HG02970 (cell line): ENCODE measurements around the gene USP31.
"Not testable (repeated sequence)": the region's sequence is repeated elsewhere in the genome, so short reads cannot be mapped to it uniquely, and the experiment has no call there.

Experiments used
- ATAC-seq: cut with Tn5 transposase; IDR thresholded peaks from one replicate; pipeline ENCODE4 v1.9.1; 2021; ENCODE audit warnings: mild to moderate bottlenecking, moderate library complexity, moderate number of reproducible peaks; ENCODE audit not compliant: unreplicated experiment, low FRiP score

Gene USP31

DNA sequence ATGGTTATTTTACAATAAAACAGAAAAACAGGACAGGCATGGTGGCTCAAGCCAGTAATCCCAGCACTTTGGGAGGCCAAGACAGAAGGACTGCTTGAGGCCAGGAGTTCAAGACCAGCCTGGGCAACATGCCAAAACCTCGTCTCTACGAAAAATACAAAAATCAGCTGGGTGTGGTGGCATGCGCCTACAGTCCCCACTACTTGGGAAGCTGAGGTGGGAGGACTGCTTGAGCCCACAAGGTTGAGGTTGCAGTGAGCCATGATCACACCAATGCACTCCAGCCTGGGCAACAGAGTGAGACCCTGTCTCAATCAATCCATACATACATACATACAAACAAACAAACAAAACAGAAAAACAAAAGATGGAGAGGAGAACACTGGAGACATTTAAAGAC is 45.6 kb downstream of the USP31 start:
- ATAC-seq, result no peak

DNA sequence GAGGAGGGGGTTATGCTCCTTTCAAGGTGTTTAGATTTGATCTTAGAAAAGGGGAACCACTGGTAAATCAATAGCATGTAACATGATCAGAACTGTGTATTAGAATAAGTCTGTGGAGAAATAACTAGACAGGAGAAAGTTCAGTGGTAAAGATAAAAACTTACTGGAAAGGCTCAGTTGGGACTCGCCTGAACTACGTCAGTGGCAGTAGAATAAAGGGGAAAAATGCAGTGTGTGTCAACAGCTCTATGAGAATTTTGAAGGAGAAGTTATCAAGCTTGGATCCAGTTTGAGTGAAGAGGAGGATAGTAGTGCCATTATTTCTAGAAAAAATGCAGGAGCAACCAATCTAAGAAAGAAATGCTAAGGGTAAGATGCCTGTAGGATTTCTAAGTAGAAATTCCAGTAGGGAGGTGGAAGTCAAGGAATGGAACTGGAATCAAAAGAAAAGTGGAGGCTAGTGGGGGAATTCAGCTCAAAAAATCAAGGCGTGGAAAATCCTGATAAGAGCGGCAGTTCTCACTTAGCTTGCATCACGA is 48.2 kb downstream of the USP31 start:
- no peak for ATAC-seq

DNA sequence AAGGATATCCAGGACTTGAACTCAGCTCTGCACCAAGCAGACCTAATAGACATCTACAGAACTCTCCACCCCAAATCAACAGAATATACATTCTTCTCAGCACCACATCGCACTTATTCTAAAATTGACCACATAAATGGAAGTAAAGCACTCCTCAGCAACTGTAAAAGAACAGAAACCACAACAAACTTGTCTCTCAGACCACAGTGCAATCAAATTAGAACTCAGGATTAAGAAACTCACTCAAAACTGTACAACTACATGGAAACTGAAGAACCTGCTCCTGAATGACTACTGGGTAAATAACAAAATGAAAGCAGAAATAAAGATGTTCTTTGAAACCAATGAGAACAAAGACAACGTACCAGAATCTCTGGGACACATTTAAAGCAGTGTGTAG is 52.8 kb downstream of the USP31 start:
- ATAC-seq, result not testable (repeated sequence)

DNA sequence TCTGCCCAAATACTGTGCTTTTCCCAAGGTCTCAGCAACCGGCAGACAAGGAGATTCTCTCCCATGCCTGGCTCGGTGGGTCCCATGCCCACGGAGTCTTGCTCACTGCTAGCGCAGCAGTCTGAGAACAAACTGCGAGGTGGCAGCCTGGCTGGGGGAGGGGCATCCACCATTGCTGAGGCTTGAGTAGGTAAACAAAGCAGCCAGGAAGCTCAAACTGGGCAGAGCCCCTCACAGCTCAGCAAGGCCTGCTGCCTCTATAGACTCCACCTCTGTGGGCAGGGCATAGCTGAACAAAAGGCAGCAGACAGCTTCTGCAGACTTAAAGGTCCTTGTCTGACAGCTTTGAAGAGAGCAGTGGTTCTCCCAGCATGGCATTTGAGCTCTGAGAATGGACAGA is 55.1 kb downstream of the USP31 start:
- not testable (repeated sequence) for ATAC-seq

DNA sequence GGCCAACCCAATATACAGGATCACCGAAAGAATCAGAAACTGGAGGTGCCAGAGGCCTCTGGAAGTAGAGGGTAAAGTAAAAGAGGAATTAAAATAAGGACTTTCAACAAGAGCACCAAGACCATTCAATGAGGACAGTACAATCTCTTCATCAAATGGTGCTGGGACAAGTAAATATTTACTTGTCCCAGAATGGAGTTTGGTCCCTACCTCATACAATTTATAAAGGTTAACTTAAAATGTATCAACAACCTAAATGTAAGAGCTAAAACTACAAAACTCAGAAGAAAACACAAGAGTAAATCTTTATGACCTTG is 56.5 kb downstream of the USP31 start:
- no peak for ATAC-seq

DNA sequence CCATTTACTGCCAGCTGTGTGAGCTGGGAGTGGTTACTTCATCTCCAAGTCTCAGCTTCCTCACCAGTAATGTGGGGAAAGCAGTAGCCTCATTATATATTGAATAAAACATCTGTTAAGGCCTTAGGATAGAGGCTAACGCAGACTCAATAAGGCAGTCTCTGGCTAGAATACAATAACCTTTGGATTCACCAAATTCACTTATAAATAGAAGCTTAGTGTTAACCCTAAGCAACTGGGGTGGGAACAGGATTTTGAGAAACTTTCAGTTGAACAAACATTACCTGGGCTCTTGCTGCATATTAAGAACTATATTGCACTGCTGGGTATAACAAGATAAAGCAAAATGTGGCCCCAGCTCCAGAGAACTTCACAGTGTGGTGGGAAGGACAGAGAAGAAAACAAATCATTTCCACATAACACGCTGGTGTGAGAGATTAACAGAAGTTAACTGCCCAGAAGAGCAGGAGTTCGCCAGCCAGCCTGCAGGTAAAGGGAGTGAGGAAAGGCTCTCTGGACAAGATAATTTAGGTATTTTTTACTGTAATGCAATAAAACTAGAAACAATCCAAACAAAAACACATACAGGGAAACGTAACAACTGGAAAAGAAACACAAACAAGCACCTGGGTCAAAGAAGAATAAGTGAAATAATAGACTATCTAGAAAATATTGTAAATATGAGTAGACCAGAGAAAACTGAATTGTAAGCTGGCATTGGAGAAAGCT is 57.0 kb downstream of the USP31 start:
- ATAC-seq, result no peak

DNA sequence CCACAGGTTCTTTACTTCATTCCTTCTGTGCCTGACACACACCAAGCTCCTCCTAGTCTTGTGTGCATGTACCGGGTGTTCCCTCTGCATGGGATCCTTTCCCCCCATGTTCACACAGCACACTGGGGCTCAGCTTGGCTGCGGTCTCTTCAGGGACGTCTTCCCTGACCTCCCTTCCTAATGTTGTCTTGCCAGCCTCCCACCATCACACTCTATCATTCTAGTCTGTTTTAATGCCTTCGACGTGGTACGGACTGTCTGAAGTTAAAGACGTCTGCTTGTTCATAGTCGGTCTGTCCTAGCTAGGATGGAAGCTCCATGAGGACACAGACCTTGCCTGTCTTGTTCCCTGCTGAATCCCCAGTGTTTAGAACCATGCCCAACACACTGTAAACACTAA is 60.1 kb downstream of the USP31 start:
- no peak for ATAC-seq

DNA sequence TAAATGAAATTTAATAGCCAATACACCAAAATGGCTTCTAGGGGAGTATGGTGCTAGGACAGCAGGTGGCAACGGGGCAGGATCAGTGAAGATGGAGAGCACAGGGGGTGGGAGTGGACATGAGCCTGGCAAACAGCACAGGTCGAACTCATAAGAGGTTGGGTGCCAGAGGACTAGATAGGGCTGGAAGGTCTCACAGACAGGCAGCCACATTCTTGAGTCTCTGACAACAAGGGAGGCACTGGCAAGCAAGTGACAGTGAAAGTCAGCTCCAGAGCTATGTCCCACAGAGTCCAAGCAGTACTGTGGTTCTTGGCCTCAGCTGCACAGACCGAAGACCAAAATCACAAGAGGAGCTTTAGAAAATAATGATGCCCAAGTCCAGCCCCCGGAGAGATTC is 61.2 kb downstream of the USP31 start:
- ATAC-seq, result no peak

DNA sequence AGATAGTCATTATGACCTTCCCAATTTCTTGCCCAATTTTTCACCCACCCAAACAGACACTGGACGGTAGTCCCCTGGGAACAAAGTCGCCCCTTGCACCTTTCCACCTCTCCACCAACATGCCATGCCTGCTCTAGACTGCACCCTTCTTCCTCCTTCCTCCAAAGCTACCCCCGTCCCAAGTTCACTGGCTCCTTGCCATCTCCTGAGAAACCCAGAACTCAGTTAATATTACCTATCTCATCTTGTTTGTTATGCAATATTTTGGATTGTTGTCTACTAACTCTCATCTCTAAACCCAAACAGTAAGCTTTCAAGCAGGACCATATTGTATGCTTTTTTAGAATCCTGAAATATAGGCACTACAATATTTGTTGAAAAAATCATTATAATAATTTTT is 63.3 kb downstream of the USP31 start:
- ATAC-seq, result no peak

DNA sequence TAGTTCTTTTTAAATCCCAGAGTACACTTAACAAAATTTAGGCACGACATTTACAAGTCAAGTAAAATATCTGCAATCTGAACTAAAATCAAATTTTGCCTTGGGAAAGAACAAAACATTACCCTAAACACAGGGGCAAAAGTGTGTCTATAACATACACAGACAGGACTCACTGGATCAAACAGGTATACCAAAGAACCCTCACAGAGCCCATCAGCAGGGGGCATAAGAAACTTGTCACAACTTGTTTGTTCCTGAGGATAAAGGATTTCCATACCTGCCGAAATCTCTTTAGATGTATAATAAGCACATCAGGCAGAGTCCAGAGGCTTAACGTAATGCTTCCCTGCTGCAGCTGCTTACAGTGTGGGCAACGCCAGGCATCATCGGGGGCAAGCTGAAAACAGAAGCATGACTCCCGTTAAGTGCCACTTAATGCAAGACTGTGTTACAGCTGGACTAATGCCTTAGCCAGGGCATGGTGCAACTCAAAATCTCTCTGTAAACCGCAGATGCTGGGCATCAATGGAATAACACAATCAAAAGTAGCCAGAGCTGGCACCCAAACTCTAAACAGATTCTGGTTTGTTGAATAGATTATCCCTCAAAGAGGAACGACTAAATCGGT is 67.0 kb downstream of the USP31 start:
- no peak for ATAC-seq

DNA sequence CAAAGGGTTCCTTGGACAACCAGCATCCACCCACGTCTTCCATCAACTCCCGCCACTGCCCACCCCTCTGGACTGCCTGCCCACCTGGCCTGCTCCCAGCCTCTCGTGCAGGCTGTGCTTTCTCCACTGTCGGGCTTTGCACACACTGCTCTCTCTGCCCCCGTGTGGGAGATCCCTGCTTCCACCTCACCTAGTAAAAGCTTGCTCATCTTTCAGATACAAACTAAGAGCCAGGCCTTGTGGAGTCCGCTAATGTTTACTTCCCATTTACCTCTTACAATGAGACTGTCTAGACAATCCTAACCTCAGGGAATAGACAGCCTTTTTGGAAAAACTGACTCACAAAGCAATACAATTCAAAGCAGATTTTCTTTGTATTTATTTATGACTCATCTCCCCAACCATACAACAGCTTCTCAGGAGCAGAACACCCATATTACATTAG is 67.6 kb downstream of the USP31 start:
- ATAC-seq, result no peak

DNA sequence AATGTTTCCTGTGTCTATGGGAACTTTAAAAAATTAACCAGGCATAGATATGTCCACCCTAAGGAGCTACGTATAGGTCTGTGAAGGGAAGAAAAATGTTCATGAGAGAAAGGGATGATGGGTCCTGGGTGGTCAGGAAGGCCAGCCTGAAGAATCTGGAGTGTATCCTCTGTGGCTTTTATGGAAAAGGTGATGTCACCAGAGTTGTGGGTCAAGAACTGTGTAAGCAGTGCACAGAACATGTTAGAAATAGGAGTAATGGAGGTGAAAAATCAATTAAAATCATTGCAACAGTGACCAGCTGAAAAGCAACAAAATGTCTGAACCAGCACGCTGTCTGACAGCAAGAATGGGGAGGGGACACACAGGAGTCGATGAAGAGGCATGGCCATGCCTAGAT is 68.5 kb downstream of the USP31 start:
- ATAC-seq, result no peak

DNA sequence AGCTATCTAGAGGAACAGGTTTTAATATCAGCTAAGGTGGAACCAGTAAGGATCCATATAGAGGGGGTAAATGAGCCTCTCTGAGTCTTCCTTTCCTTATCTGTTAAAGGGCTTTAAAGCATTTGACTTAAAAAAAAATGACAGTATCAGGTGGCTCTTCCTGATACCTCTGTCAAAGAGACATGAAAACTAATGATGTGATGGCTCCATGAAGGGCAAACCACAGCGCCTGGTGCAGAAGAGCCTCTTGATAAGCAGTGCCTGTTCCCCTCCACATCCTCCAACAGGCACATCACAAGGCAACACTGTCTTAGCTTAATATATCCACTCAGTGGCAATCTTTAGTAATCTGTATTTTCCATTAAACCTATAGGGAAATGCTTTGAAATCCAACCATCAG is 68.9 kb downstream of the USP31 start:
- no peak for ATAC-seq

DNA sequence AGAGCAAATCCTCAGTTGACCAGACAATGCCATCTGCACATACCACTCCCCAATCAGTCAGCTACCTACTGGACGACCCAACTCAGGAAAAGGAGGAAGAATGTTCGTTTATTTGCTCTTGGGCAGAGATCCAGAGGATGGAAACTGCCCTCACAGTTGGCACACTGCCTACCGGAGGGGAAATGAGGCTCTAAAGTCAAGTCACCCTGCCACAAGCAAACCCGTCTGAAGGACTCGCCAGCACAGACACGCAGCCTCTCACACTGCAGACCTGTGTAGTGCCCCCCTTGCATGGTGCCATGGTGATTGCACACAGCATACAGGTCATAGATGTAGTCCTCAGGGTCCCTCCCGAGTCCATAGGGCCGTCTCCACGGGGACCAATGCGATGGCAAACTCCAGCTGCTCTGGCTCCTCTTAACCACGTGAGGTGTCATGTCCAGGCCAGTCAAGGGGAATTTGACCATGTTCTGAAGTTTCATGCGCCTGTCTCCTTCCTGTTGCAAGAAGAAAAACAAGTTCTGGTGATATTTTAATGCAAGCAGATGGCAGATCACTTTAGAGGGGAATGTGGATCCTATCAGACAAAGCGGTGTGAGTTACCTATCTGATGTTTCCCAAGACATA is 69.5 kb downstream of the USP31 start:
- no peak for ATAC-seq

DNA sequence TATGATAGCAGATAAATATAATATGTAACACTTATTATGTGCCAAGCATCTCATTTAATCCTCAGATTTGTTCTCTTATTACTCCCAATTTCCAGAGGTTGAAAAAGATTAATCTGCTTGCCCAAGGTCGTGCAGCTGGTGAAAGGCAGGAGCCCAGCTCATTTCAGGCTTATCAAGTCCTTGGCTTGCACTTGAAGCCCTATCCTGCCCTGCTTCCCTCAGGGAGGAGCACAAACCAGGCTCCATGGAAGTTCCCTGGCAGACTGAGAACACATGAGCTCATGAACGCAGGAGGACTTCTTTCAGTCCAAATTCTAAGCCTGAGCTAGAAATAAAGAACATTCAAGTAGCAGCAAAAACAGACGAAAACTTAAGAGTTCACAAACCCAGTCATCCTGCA is 74.8 kb downstream of the USP31 start:
- no peak for ATAC-seq

DNA sequence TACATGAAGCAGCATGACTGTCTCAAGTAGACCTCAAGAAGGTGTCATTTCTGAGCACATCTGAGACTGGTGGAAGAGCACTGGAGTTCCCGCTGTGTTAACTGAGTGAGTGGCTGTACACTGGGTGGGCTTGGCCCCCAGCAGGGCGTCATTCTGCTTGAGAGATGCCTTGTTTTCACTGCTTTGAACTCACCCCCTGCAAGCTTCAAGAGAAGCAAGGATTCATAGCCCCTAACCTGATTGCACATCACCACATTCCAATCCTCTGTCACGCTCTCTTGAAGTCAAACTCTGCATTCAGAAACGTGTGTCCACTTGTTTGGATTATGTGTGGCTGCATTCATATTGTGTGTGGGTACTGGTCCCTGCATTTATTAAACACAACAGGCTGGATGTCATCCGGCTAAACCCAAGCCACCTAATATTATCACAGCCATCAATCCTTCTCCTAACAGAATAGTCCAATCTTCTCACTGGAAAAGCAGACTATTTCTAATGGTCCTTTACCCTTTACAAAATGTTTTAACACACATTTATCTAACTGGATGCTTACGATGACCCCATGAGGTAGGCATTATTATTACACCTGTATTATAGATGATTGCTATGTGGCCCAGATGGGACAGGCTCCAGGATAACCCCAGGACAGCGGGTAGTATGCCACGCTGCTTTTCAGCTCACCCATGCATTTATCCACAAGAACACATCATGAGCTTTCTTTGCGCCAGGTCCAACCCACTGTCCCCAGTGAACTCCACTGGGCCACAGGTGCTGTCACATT is 76.3 kb downstream of the USP31 start:
- no peak for ATAC-seq

DNA sequence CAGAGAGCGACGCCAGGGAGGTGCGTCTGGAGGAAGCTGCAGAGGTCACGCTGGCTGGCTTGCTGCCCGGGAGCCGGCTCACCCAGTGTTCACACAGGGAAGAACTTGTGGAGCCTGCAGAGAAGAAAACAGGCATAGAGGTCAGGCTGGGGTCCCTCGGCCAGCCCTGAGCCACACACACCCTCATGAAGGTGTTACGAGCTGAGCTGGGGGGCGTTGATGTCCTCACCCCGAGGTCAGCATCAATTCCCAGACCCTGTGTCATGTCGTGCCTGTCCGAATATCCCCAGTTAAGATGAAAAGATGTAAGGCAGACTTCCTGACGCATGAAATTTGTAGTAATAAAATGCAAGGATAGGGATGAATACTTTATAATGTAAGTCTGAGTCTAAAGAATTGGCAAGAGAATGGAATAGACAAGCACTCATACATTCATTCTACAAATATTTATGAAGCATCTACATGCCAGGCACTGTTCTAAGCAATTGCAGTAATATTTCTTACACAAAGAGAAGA is 77.1 kb downstream of the USP31 start:
- no peak for ATAC-seq

DNA sequence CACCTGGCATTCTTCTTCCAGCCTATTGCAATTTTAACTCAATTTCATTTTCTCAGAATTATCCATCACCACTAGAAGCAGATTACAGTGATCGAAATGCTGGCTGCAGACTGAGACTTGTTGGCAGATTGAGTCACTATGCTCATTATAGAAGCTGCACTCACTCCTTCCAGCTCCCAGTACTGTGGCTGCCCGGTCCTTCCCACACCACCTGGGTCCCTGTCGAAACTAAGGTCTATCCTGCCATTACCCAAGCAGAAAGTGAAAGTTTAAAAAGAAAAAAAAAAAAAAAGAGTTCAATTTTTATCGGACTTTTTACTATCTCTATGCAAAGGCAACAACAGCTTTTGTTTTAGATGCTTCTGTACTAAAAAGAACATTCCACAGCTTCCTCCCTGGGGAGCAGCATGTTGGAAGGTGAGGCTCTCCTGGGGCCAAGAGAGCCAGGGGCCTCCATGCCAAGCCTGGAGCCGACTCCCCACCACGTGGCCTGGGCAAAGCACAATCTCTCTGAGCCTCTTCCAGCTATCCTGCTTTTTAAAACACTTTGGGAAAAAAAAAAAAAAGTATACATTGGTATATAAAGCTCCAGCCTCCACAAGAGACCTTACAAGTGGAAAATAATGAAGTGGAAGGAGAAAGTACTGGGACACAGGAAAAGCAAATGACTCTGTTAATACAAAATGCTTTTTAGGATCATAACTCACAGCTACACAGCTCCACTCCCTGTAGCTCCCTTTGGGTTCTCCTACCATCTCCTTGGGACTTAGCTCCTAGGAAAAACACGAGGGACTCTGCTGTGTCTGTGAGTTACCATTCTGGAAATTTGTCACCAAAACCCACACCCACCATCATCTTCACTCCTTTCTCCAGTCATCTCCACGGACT is 77.8 kb downstream of the USP31 start:
- ATAC-seq, result no peak

DNA sequence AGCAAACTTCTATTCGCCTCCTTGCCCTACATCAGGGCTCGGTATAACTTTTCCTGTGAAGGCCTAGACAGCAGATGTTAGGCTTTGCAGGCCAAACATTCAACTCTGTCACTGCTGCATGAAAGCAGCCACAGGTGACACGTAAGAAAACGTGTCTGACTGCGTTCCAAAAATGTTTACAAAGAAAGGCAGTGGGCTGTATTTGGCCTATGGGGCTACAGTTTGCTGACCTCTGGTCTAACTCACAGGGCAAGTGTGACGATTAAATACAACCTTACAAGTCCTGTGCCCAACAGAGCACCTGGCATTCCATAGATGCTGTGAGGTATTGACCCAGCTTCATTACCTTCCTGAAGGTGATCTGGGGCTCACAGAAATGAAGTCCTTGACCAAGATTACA is 79.4 kb downstream of the USP31 start:
- no peak for ATAC-seq
